BLaER1 treated with 17β-estradiol and CSF1 and Interleukin-3, amounts not matched to agents 10 nM and 100 nM (cell line): Measurements from ENCODE around the gene PDLIM7.

ENCODE experiments used
- H3K27ac ChIP-seq, 11 experiments: shearing (Covaris generic); formaldehyde crosslinking; 2 replicates each; pipeline ENCODE4 v1.8.1; 2022
- H3K27me3 ChIP-seq, 11 experiments: shearing (Covaris generic); formaldehyde crosslinking; 2 replicates each; pipeline ENCODE4 v1.8.1; 2022
- H3K36me3 ChIP-seq, 11 experiments: shearing (Covaris generic); formaldehyde crosslinking; 2 replicates each; pipeline ENCODE4 v1.8.1; 2022
- H3K4me1 ChIP-seq, 10 experiments: shearing (Covaris generic); formaldehyde crosslinking; 2 replicates each; pipeline ENCODE4 v1.8.1; 2022
- H3K4me2 ChIP-seq, 11 experiments: shearing (Covaris generic); formaldehyde crosslinking; 2 replicates each; pipeline ENCODE4 v1.8.1; 2022
- H3K4me3 ChIP-seq, 10 experiments: shearing (Covaris generic); formaldehyde crosslinking; 2 replicates each; pipeline ENCODE4 v1.8.1; 2022
- H3K9ac ChIP-seq, 11 experiments: shearing (Covaris generic); formaldehyde crosslinking; 2 replicates each; pipeline ENCODE4 v1.8.1; 2022
- H3K9me3 ChIP-seq, 11 experiments: shearing (Covaris generic); formaldehyde crosslinking; replicated peaks in 1 of 11; 2 replicates each; pipeline ENCODE4 v1.8.1; 2022
- H4K20me1 ChIP-seq, 11 experiments: shearing (Covaris generic); formaldehyde crosslinking; 2 replicates each; pipeline ENCODE4 v1.8.1; 2022
- Cebpa-rat ChIP-seq, 11 experiments: shearing (Covaris generic); IDR thresholded peaks; 2 replicates each; pipeline ENCODE4 v1.8.1; 2022

Gene PDLIM7

DNA sequence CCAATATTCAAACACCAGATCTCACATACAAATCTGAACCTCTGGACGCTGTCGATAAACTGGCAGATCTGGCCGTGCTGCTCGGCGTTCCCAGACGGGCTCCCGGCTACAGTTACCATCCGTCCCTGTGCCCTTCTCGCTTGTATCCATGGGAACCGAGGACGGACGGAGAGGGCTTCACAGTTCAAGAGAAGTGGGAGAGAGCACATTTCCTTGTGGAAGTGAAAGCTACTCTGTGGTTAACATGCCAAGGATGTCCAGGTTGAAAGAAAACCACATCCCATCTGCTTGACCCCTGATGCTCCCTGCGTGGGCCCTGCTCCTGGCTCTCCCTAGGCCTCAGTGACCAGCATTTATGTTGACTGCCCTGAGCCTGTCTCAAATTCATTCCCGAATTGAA, 17.6 kb downstream of the PDLIM7 start:
- peak overlapping the region in 10 of 11 experiments; percentile 45 to 91 (median 84); a peak in 20 of 22 replicates for H3K27ac ChIP-seq
- H3K9ac ChIP-seq: peak overlapping the region in 9 of 11 experiments; percentile 58 to 78 (median 72); a peak in 19 of 22 replicates
- H3K4me2 ChIP-seq: peak overlapping the region; percentile 80 to 95 (median 89)

DNA sequence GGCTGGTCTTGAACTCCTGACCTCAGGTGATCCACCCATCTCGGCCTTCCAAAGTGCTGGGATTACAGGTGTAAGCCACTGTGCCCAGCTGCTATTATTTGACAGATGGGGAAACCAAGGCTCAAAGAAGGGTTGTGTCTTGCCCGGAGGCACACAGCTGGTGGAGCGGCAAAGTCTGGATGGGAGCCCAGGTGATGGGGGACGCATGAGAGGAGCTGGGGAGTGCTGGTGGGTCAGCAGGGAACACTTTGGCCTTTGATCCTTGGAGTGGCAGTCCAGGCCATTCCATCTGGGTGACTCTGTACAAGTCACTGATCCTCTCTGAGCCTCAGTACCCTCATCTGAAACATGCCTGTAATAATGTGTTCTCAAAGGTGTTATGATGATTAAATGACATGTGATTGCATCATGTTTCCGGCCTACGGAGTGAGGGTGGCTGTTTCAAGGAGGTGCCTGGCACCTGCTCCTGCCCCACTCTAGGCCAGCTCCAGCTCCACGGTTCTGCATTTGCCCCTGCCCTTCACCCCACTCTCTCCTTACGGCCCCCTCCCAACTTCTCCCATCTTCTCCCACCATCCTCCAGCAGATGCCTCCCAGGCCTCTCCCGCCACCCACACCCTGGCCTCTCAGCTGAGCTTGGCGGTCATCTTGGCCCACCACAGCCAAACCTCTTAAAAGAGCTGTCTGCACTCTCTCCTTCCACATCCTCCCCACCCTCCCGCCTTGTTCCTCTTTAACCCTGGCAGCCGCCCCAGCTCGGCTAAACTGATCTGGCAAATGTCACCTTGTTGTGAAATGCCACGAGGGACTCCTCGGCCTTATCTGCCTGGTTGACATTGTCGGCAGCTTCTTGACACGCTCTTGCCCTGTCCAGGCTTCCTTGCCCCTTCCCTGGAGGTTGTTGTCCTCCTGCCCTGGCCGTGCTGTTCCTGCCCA, 18.4 kb downstream of the PDLIM7 start:
- Histone ChIP-seq H3K4me1 (peaks cover 66 to 94% (median 82%) of the 10 kb centered on the region in 10 experiments), H4K20me1 (peaks cover 0 to 72% (median 17%) of the 10 kb centered on the region in 11 experiments; a peak in 14 of 22 replicates), H3K27me3 (no peaks in the 10 kb centered on the region), H3K27ac (peak overlapping the region in 10 of 11 experiments; percentile 45 to 91 (median 84); a peak in 20 of 22 replicates), H3K36me3 (peaks cover 12 to 30% (median 24%) of the 10 kb centered on the region in 11 experiments), H3K9ac (peak overlapping the region in 9 of 11 experiments; percentile 58 to 78 (median 72); a peak in 20 of 22 replicates), H3K4me2 (peak overlapping the region; percentile 80 to 95 (median 89)), H3K4me3 (peak overlapping the region in 5 of 10 experiments; percentile 15 to 48 (median 21); a peak in 6 of 20 replicates), H3K9me3 (no peaks in the 10 kb centered on the region)
- TF ChIP-seq Cebpa-rat (IDR thresholded peaks at IDR 0.05): peak in 8 of 11 experiments; percentile 15 to 85 (median 48); a peak in 10 of 22 replicates

More for the DNA sequence above, 17.6 kb downstream of the PDLIM7 start:
- TF ChIP-seq Cebpa-rat (IDR thresholded peaks at IDR 0.05): no peak
- Histone ChIP-seq H3K36me3 (peaks cover 20 to 38% (median 32%) of the 10 kb centered on the region in 11 experiments), H3K4me1 (peaks cover 58 to 94% (median 74%) of the 10 kb centered on the region in 10 experiments), H4K20me1 (peaks cover 0 to 72% (median 24%) of the 10 kb centered on the region in 11 experiments; a peak in 14 of 22 replicates), H3K9me3 (no peaks in the 10 kb centered on the region), H3K27me3 (no peaks in the 10 kb centered on the region), H3K4me3 (peak overlapping the region in 5 of 10 experiments; percentile 14 to 48 (median 16); a peak in 5 of 20 replicates)

DNA sequence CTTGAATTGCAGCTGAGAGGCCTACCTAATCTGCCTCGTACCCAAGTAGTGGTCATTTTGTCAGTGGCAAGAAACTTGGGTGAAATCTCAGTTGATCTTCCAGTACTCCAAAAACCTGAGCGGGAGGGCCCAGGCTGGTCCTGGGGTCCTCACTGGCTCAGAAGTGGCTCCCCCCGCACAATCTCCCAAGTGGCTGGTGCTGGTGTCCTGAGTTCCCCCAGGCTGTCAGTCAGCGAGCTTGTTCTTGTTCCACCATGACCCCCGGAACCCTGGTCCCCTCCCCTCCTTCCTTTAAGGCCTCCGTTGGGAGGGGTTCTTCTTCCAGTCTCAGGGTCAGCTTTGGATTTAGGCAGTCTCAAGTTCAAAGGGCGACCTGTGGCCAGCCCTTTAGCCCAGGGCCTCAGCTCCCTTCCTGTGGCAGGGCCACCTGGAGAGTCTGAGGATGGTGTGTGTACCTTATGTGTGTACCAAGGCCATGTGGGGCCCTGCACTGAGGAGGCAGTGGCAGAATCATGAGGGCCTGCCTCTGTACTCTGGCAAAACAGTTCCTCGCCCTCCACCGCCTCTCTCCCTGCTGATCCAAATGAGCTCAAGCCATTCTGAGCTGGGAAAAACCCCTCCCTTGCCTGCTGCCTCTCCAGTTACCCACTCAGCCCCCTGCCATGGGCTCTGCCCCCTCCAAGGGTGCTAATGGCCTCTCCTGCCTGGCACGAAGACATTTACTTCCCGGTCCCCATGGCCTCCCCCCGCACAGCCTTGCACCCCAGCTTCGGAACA, 19.5 kb downstream of the PDLIM7 start:
- Histone ChIP-seq H3K9ac (peak overlapping the region in 8 of 11 experiments; percentile 14 to 78 (median 69); a peak in 15 of 22 replicates), H3K36me3 (peaks cover under 1 to 19% (median 13%) of the 10 kb centered on the region in 11 experiments; a peak in 20 of 22 replicates), H3K27ac (peak overlapping the region in 8 of 11 experiments; percentile 79 to 91 (median 84); a peak in 16 of 22 replicates), H4K20me1 (peaks cover 0 to 61% (median 7%) of the 10 kb centered on the region in 11 experiments; a peak in 11 of 22 replicates), H3K4me1 (peaks cover 68 to 91% (median 84%) of the 10 kb centered on the region in 10 experiments), H3K4me3 (peak overlapping the region in 1 of 10 experiments; percentile 2; a peak in 1 of 20 replicates), H3K9me3 (no peaks in the 10 kb centered on the region), H3K4me2 (peak overlapping the region; percentile 80 to 95 (median 89)), H3K27me3 (no peaks in the 10 kb centered on the region)
- TF ChIP-seq Cebpa-rat (IDR thresholded peaks at IDR 0.05): no peak

DNA sequence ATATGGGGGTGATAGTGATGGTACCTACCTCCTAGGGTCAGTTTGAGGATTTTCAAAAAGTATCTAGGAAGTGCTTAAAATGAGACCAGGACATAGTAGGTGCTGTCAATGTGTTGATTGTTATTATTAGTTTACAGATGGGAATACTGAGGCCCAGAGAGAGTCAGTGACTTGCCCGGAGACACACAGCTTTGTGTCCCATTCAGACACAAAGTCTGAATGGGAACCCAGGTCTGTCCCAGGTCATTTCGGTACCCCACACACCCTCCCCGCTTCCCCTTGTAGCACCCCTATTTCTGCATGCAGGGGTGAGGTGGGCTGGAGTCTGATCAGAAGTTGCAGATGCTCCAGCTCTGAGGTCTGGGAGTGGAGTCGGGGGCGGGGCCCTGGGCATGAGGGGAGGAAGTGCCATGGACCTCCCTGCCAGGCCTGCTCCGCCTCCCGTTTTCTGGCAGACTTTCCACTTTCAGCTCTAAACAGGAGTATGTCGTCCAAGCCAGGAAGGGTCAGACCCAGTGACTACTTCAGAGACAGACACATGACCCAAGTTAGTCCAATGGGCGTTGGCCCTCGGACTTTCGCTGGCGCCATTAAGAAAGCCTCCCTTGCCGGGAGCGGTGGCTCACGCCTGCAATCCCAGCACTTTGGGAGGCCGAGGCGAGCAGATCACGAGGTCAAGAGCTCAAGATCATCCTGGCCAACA, 20.7 kb downstream of the PDLIM7 start:
- TF ChIP-seq Cebpa-rat (IDR thresholded peaks at IDR 0.05): no peak
- Histone ChIP-seq H3K4me3 (no peak overlapping the region), H3K36me3 (peaks cover 0 to 12% (median 8%) of the 10 kb centered on the region in 11 experiments; a peak in 19 of 22 replicates), H3K9me3 (no peaks in the 10 kb centered on the region), H3K4me1 (peaks cover 75 to 88% (median 86%) of the 10 kb centered on the region in 10 experiments), H4K20me1 (peaks cover 6 to 59% (median 11%) of the 10 kb centered on the region in 11 experiments; a peak in 21 of 22 replicates), H3K9ac (0 out of 22 replicates have a peak overlapping the region, but pooled peaks of 1 of the 11 experiments have one; percentile 74), H3K27me3 (no peaks in the 10 kb centered on the region), H3K4me2 (peak overlapping the region in 10 of 11 experiments; percentile 0 to 95 (median 84); a peak in 13 of 22 replicates), H3K27ac (peak overlapping the region in 3 of 11 experiments; percentile 79 to 89 (median 83); a peak in 4 of 22 replicates)

DNA sequence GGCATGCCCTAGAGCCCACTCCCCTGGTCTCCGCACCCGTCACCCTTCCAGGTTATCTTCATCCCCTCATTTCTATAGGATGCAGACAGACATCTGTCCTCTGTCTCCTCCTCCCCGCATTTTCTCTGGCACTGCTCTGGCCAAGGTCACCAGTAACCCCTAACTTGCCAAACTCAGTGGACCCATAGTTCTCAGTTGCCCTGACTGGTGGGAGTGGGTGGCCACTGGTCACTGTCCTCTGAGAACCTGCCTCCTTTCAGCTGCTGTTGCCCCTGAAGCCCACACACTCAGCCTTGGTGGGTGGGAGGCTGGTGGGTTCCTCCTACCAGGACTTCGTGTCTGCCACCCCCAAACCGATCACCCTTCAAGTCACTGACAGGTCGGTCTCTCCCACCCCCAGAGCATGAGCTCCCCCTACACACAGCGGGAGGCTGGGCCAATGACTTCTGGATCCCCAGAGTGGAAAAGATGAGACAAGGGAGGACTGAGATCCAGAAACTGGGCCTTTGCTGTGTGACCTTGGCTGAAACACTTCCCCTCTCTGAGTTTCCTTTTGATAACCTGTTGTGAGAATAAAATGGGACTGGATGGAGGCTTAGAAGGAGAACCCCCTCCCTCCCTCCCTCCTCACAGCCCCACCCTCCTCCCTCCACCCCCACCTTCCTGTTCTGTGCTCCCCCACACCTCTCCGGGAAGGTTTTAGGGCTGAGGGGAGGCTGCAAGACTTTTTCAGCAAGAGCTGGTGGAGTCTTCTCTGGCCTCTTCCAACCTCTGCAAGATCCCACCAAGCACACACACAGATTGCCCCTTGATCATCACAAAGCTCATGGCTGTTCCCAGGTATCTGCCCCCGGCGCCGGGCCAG, 21.6 kb downstream of the PDLIM7 start:
- peaks cover 82 to 88% (median 86%) of the 10 kb centered on the region in 10 experiments for H3K4me1 ChIP-seq
- H3K9me3 ChIP-seq: no peaks in the 10 kb centered on the region
- no peak for TF ChIP-seq Cebpa-rat (IDR thresholded peaks at IDR 0.05)
- H3K27me3 ChIP-seq: no peaks in the 10 kb centered on the region
- H3K4me2 ChIP-seq: peak overlapping the region; percentile 73 to 95 (median 88); a peak in 20 of 22 replicates
- H3K27ac ChIP-seq: peak overlapping the region in 4 of 11 experiments; percentile 5 to 60 (median 24); a peak in 4 of 22 replicates
- peaks cover 0 to 16% (median 12%) of the 10 kb centered on the region in 11 experiments; a peak in 12 of 22 replicates for H3K36me3 ChIP-seq
- H4K20me1 ChIP-seq: peaks cover 6 to 60% (median 20%) of the 10 kb centered on the region in 11 experiments; a peak in 21 of 22 replicates
- H3K4me3 ChIP-seq: no peak overlapping the region
- peak overlapping the region in 2 of 11 experiments; percentile 10 to 38; a peak in 3 of 22 replicates for H3K9ac ChIP-seq

DNA sequence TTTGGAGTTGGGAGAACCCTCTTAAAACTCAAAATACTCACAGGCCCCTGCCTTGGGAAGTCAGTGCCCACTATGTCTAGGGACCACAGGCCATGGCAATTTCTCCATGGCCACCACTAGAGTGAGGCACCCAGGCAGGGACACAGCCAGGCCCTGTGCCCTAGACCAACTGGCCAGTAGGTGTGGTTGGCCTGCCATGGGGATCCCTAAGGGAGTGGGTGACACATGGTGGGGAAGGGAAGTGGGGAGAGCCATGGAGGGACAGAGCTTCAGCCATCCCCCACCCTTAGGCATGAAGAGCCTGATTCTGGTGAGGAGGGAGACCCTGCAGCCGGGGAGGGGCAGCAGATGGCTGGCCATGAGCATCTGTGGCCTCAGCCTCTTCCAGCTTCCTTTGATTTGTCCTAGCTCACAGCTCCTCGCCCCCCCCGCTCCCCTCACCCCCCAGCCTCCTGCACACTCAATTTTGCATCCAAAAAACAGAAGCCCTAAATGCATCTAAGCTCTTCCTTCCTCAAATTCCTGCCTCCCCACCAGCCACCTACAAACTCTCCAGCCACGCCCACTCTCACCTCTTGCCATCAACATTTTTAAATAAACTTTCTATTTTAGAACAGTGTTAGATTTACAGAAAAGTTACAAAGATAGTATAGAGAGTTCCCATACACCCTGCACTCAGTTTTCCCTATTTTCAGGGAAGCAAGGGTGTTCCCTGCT, 22.4 kb downstream of the PDLIM7 start:
- no peaks in the 10 kb centered on the region for H3K9me3 ChIP-seq
- peak overlapping the region in 8 of 11 experiments; percentile 6 to 99 (median 42); a peak in 9 of 22 replicates for H3K9ac ChIP-seq
- H3K27ac ChIP-seq: peak overlapping the region in 8 of 11 experiments; percentile 5 to 60 (median 40); a peak in 11 of 22 replicates
- no peak for TF ChIP-seq Cebpa-rat (IDR thresholded peaks at IDR 0.05)
- peak overlapping the region in 4 of 10 experiments; percentile 10 to 43 (median 32); a peak in 2 of 20 replicates for H3K4me3 ChIP-seq
- H3K4me2 ChIP-seq: peak overlapping the region; percentile 73 to 88 (median 83)
- peaks cover 8 to 61% (median 28%) of the 10 kb centered on the region in 11 experiments; a peak in 21 of 22 replicates for H4K20me1 ChIP-seq
- H3K27me3 ChIP-seq: no peaks in the 10 kb centered on the region
- peaks cover 83 to 88% (median 86%) of the 10 kb centered on the region in 10 experiments for H3K4me1 ChIP-seq
- H3K36me3 ChIP-seq: peaks cover 0 to 24% (median 19%) of the 10 kb centered on the region in 11 experiments; a peak in 14 of 22 replicates
